HEK293 (cell line): ENCODE results near the gene CTNNA2.

Experiments used
- CTCF ChIA-PET: fragments of 350-600 bp; formaldehyde crosslinking; extraction: SDS; loops from one replicate; lab custom pipeline; 2021; ENCODE audit warnings: antibody characterized with exemption; lab: Yijun Ruan, JAX
- POLR2A ChIA-PET: fragments of 300-600 bp; formaldehyde crosslinking; extraction: SDS; loops from one replicate; lab custom pipeline; 2020; ENCODE audit warnings: antibody characterized with exemption, inconsistent platforms; lab: Yijun Ruan, JAX
- H3K27ac ChIP-seq: fragments of 200-500 bp; sonication (Bioruptor generic); 2 replicates; pipeline ENCODE4 v1.5.1; 2014; ENCODE audit warnings: low read depth, low read length, control low read depth, inconsistent platforms; ENCODE audit errors: extremely low read depth
- H3K36me3 ChIP-seq, 2 experiments: fragments of 200-500 bp in 1 of 2; sonication (Bioruptor generic) in 1 of 2; 1 replicate in 1 of 2; 2 replicates in 1 of 2; pipeline ENCODE4 v1.5.1; 2014 to 2017; ENCODE audit warnings: inconsistent platforms in 2 of 2, low read length in 2 of 2; ENCODE audit not compliant: control insufficient read depth in 2 of 2, insufficient read depth in 1 of 2
- H3K4me1 ChIP-seq: fragments of 200-500 bp; sonication (Bioruptor generic); 2 replicates; pipeline ENCODE4 v1.5.1; 2014; ENCODE audit warnings: mild to moderate bottlenecking, low read length, inconsistent platforms; ENCODE audit not compliant: control insufficient read depth, insufficient read depth
- H3K4me3 ChIP-seq: 2 replicates; pipeline ENCODE4 v1.5.1; 2011; ENCODE audit warnings: low read depth, mild to moderate bottlenecking, control low read depth, low read length, moderate library complexity
- H3K9me3 ChIP-seq: fragments of 200-500 bp; sonication (Bioruptor generic); 2 replicates; pipeline ENCODE4 v1.5.1; 2014; ENCODE audit warnings: low read depth, low read length, inconsistent platforms; ENCODE audit not compliant: control insufficient read depth, insufficient read depth
- ATF2 ChIP-seq: fragments of 450-650 bp; formaldehyde crosslinking; IDR thresholded peaks from 2 replicates; pipeline ENCODE4 v1.5.1; 2016; ENCODE audit warnings: missing biosample characterization, missing genetic modification characterization, low read depth
- BCL11A ChIP-seq: fragments of 450-650 bp; formaldehyde crosslinking; IDR thresholded peaks from 2 replicates; pipeline ENCODE4 v1.5.1; 2016; ENCODE audit warnings: low read depth, missing biosample characterization, missing genetic modification characterization
- HOXC10 ChIP-seq: sonication (generic); formaldehyde crosslinking; IDR thresholded peaks from 2 replicates; pipeline ENCODE4 v1.8.1; 2023; ENCODE audit warnings: mild to moderate bottlenecking, missing genetic modification reagents
- KLF16 ChIP-seq: fragments of 450-650 bp; formaldehyde crosslinking; IDR thresholded peaks from 2 replicates; pipeline ENCODE4 v1.5.1; 2017; ENCODE audit warnings: missing biosample characterization, missing genetic modification characterization
- MZF1 ChIP-seq: fragments of 450-650 bp; formaldehyde crosslinking; IDR thresholded peaks from 2 replicates; pipeline ENCODE4 v1.5.1; 2017; ENCODE audit warnings: missing biosample characterization, missing genetic modification characterization, borderline replicate concordance
- PRDM4 ChIP-seq: fragments of 450-650 bp; formaldehyde crosslinking; IDR thresholded peaks from 2 replicates; pipeline ENCODE4 v1.5.1; 2017; ENCODE audit warnings: missing biosample characterization, missing genetic modification characterization
- REST ChIP-seq: fragments of 450-650 bp; formaldehyde crosslinking; IDR thresholded peaks from 2 replicates; pipeline ENCODE4 v1.5.1; 2016; ENCODE audit warnings: missing biosample characterization, missing genetic modification characterization
- SALL2 ChIP-seq: fragments of 450-650 bp; formaldehyde crosslinking; IDR thresholded peaks from 2 replicates; pipeline ENCODE4 v1.5.0; 2017; ENCODE audit warnings: missing biosample characterization, mild to moderate bottlenecking, missing genetic modification characterization, borderline replicate concordance
- SP2 ChIP-seq: fragments of 450-650 bp; formaldehyde crosslinking; IDR thresholded peaks from 2 replicates; pipeline ENCODE4 v1.5.1; 2016; ENCODE audit warnings: missing biosample characterization, missing genetic modification characterization
- WT1 ChIP-seq: fragments of 450-650 bp; formaldehyde crosslinking; IDR thresholded peaks from 2 replicates; pipeline ENCODE4 v1.5.1; 2016; ENCODE audit warnings: missing biosample characterization, missing genetic modification characterization
- ZBTB10 ChIP-seq: fragments of 450-650 bp; formaldehyde crosslinking; IDR thresholded peaks from 2 replicates; pipeline ENCODE4 v1.5.1; 2016; ENCODE audit warnings: missing biosample characterization, missing genetic modification characterization
- ZBTB17 ChIP-seq: fragments of 450-650 bp; formaldehyde crosslinking; IDR thresholded peaks from 2 replicates; pipeline ENCODE4 v1.5.1; 2016; ENCODE audit warnings: missing biosample characterization, missing genetic modification characterization
- ZNF132 ChIP-seq: fragments of 450-650 bp; formaldehyde crosslinking; IDR thresholded peaks from 2 replicates; pipeline ENCODE4 v1.5.1; 2017; ENCODE audit warnings: missing biosample characterization, missing genetic modification characterization, borderline replicate concordance
- ZNF138 ChIP-seq: fragments of 450-650 bp; formaldehyde crosslinking; IDR thresholded peaks from 2 replicates; pipeline ENCODE4 v1.5.1; 2016; ENCODE audit warnings: missing biosample characterization, missing genetic modification characterization, borderline replicate concordance
- ZNF175 ChIP-seq: fragments of 450-650 bp; formaldehyde crosslinking; IDR thresholded peaks from 2 replicates; pipeline ENCODE4 v1.5.1; 2016; ENCODE audit warnings: missing biosample characterization, missing genetic modification characterization
- ZNF2 ChIP-seq: fragments of 450-650 bp; formaldehyde crosslinking; IDR thresholded peaks from 2 replicates; pipeline ENCODE4 v1.5.1; 2016; ENCODE audit warnings: missing biosample characterization, missing genetic modification characterization
- ZNF266 ChIP-seq: fragments of 450-650 bp; formaldehyde crosslinking; IDR thresholded peaks from 2 replicates; pipeline ENCODE4 v1.5.1; 2016; ENCODE audit warnings: missing biosample characterization, missing genetic modification characterization, low read depth
- ZNF416 ChIP-seq: fragments of 450-650 bp; formaldehyde crosslinking; IDR thresholded peaks from 2 replicates; pipeline ENCODE4 v1.5.1; 2016; ENCODE audit warnings: missing biosample characterization, missing genetic modification characterization
- ZNF48 ChIP-seq: fragments of 450-650 bp; formaldehyde crosslinking; IDR thresholded peaks from 2 replicates; pipeline ENCODE4 v1.5.1; 2016; ENCODE audit warnings: missing biosample characterization, missing genetic modification characterization
- ZNF514 ChIP-seq: fragments of 450-650 bp; formaldehyde crosslinking; IDR thresholded peaks from 2 replicates; pipeline ENCODE4 v1.5.1; 2016; ENCODE audit warnings: missing biosample characterization, missing genetic modification characterization
- ZNF530 ChIP-seq: fragments of 450-650 bp; formaldehyde crosslinking; IDR thresholded peaks from 2 replicates; pipeline ENCODE4 v1.5.1; 2016; ENCODE audit warnings: low read depth, missing biosample characterization, missing genetic modification characterization
- ZNF600 ChIP-seq: fragments of 450-650 bp; formaldehyde crosslinking; IDR thresholded peaks from 2 replicates; pipeline ENCODE4 v1.5.1; 2016; ENCODE audit warnings: missing biosample characterization, missing genetic modification characterization
- ZNF654 ChIP-seq: fragments of 450-650 bp; formaldehyde crosslinking; IDR thresholded peaks from 2 replicates; pipeline ENCODE4 v1.5.1; 2016; ENCODE audit warnings: low read depth, missing biosample characterization, missing genetic modification characterization
- ZNF701 ChIP-seq: fragments of 450-650 bp; formaldehyde crosslinking; IDR thresholded peaks from 2 replicates; pipeline ENCODE4 v1.5.1; 2016; ENCODE audit warnings: missing biosample characterization, missing genetic modification characterization
- ZNF776 ChIP-seq: fragments of 450-650 bp; formaldehyde crosslinking; IDR thresholded peaks from 2 replicates; pipeline ENCODE4 v1.5.0; 2017; ENCODE audit warnings: missing biosample characterization, missing genetic modification characterization, borderline replicate concordance

Gene CTNNA2

GRCh38 chr2:80322958-80323357 is 810.1 kb downstream of the CTNNA2 start:
- CTCF ChIA-PET: interaction anchor here (6.3 kb wide), 1 partner anchor 176 kb away, joined by 135 read pairs; no protein-coding TSS in a partner anchor
- TF ChIP-seq ZNF266 (tag by site-specific recombination) (no peak), ZNF776 (tag by site-specific recombination) (no peak), ZNF600 (tag by site-specific recombination) (no peak), ZNF132 (tag by site-specific recombination) (no peak), ZNF654 (tag by site-specific recombination) (no peak), SP2 (tag by site-specific recombination) (no peak), KLF16 (no peak), REST (no peak), ZNF138 (tag by site-specific recombination) (no peak), ZNF514 (tag by site-specific recombination) (no peak), PRDM4 (tag by site-specific recombination) (no peak), ZNF2 (tag by site-specific recombination) (no peak), MZF1 (no peak), BCL11A (tag by site-specific recombination) (no peak), ZBTB17 (tag by site-specific recombination) (no peak), ZNF416 (tag by site-specific recombination) (no peak), ZNF48 (tag by site-specific recombination) (no peak)
- TF ChIP-seq, all 188 proteins: peak for 0
- POLR2A ChIA-PET: no interaction called here

GRCh38 chr2:80323610-80324009 is 810.8 kb downstream of the CTNNA2 start:
- no peak for TF ChIP-seq HOXC10
- TF ChIP-seq ATF2 (tag by site-specific recombination): no peak
- TF ChIP-seq ZNF701 (tag by site-specific recombination): no peak
- no peak for TF ChIP-seq SALL2
- TF ChIP-seq ZBTB10 (tag by site-specific recombination): no peak
- TF ChIP-seq ZNF530 (tag by site-specific recombination): no peak
- TF ChIP-seq WT1 (tag by site-specific recombination): no peak
- no peak for TF ChIP-seq ZNF175
- CTCF ChIA-PET: interaction anchor here (0.6 to 6.3 kb wide), 4 partner anchors 80 to 183 kb away, joined by 3 to 135 read pairs (median 9); no protein-coding TSS in a partner anchor
- Histone ChIP-seq H3K27ac (no peak overlapping the region), H3K4me3 (no peak overlapping the region), H3K36me3 (no peaks in the 10 kb centered on the region), H3K9me3 (no peaks in the 10 kb centered on the region), H3K4me1 (no peaks in the 10 kb centered on the region)
- POLR2A ChIA-PET: no interaction called here

More at GRCh38 chr2:80322958-80323357, 810.1 kb downstream of the CTNNA2 start:
- Histone ChIP-seq H3K4me1 (no peaks in the 10 kb centered on the region), H3K4me3 (no peak overlapping the region), H3K9me3 (no peaks in the 10 kb centered on the region), H3K27ac (no peak overlapping the region), H3K36me3 (no peaks in the 10 kb centered on the region)
